NCI-H69 (cell line): ENCODE measurements around the gene INS.

Experiments
- DNase-seq: peaks from one replicate; lab custom pipeline; 2025; lab: John Stamatoyannopoulos, UW

The INS gene

GRCh38 chr11:2160736-2161259 lies at the start of gene INS:
TSS of gene INS (minus strand) at chr11:2161209. CDS start at chr11:2160971, 238 bp downstream.
- DNase-seq = peak; percentile 45

GRCh38 chr11:2210366-2211112 lies 49.5 kb upstream of the INS start:
- no peak for DNase-seq

- no peak for DNase-seq
Observed at GRCh38 chr11:2209900-2210321, 48.9 kb upstream of the INS start.

- DNase-seq = no peak
Observed at GRCh38 chr11:2209370-2209801, 48.4 kb upstream of the INS start.

GRCh38 chr11:2208691-2209369 lies 47.8 kb upstream of the INS start:
- DNase-seq = peak; percentile 51

GRCh38 chr11:2207773-2208621 lies 47.0 kb upstream of the INS start:
- no peak for DNase-seq

GRCh38 chr11:2207212-2207611 lies 46.2 kb upstream of the INS start:
- DNase-seq = no peak

- DNase-seq = no peak
Observed at GRCh38 chr11:2205981-2206690, 45.1 kb upstream of the INS start.

GRCh38 chr11:2205214-2205720 lies 44.3 kb upstream of the INS start:
- DNase-seq = no peak

GRCh38 chr11:2204361-2205213 lies 43.6 kb upstream of the INS start:
- DNase-seq = no peak

- no peak for DNase-seq
Observed at GRCh38 chr11:2203440-2204259, 42.6 kb upstream of the INS start.

GRCh38 chr11:2202900-2203439 lies 42.0 kb upstream of the INS start:
- DNase-seq = no peak

GRCh38 chr11:2202071-2202899 lies 41.3 kb upstream of the INS start:
- DNase-seq = no peak

GRCh38 chr11:2201542-2201941 lies 40.5 kb upstream of the INS start:
- no peak for DNase-seq

- DNase-seq = no peak
Observed at GRCh38 chr11:2200957-2201519, 40.0 kb upstream of the INS start.

- no peak for DNase-seq
Observed at GRCh38 chr11:2200536-2200935, 39.5 kb upstream of the INS start.

GRCh38 chr11:2199466-2200341 lies 38.7 kb upstream of the INS start:
- no peak for DNase-seq
